Subcutaneous adipose tissue (tissue), 4 donors: ENCODE measurements around the gene FERD3L. TPM values are rescaled to one million over a fixed set of nuclear protein-coding genes. Genes with fewer than 3 reads are reported as not detected.

Source experiments
- total RNA-seq, 4 donors: library from RNA; depleted of rRNA; stranded (reverse); fragments of >200 nt; gene quantifications; one replicate each; pipeline ENCODE4 v1.1.0, GENCODE V29; 2016
- TF ChIP-seq, protein P1 (sequence below): fragments of 450-650 bp; IDR thresholded peaks from one replicate; pipeline ENCODE4 v1.5.1; 2016; ENCODE audit warnings: low read depth, mild to moderate bottlenecking, control low read depth, antibody characterized with exemption, moderate library complexity

FERD3L gene
- total RNA-seq, 4 donors from 2014 or later, result not detected

DNA sequence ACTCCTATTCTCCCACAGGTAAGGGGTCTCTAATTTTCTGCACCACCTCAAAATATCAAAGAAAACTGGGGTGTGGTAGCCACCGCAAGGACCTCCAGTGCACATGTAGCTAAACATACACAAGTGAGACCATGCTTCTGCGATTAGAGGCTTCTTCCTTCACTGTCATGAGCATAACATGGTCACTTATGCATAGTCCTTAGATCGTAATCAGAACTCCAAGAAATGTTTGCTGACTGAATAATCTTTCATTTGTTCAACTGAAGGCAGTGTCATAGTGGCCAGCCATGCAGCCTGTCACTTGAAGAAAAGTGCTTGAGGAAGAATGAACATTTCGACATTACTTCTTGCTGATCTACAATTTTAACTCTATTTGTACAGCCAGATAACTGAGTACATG is 42.3 kb downstream of the FERD3L start:
- TF ChIP-seq, protein P1, sequence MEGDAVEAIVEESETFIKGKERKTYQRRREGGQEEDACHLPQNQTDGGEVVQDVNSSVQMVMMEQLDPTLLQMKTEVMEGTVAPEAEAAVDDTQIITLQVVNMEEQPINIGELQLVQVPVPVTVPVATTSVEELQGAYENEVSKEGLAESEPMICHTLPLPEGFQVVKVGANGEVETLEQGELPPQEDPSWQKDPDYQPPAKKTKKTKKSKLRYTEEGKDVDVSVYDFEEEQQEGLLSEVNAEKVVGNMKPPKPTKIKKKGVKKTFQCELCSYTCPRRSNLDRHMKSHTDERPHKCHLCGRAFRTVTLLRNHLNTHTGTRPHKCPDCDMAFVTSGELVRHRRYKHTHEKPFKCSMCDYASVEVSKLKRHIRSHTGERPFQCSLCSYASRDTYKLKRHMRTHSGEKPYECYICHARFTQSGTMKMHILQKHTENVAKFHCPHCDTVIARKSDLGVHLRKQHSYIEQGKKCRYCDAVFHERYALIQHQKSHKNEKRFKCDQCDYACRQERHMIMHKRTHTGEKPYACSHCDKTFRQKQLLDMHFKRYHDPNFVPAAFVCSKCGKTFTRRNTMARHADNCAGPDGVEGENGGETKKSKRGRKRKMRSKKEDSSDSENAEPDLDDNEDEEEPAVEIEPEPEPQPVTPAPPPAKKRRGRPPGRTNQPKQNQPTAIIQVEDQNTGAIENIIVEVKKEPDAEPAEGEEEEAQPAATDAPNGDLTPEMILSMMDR, result no peak

DNA sequence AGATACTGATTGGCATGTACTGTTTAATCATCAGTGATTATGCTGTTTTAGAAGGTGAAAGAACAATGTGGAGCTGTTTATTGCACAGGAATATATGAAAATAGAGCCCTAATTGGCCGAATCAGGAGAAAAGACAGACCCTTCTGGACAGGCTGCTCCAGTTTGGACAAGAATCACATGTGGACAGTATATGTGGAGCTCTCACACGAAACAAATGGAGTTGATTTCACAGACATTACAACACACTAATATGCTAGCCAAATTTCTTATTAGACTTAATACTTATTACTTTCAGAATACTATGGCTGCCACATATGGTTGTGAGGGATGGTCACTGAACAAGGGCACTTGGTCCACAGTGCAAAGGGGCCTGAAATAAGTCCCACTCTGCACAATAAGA is 43.3 kb downstream of the FERD3L start:
- TF ChIP-seq, protein P1, result no peak

DNA sequence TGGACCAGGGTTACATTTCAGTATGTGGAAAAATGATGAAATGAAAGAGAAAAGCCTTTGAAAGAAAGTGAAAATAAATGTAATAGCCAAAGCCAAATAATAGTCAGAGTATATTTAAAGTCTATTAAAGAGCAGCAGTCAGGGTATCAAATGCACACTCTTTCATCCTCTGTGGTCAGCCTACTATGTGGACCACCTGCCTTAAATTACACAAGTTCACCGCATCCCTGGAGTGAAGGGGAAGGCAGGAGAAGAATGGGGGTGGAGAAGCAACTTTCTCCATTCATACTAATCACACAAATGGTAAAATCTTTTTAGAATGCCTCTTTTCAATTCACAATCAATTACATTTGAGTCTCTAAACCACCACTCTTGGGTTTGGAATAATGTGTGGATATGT is 43.7 kb downstream of the FERD3L start:
- TF ChIP-seq, protein P1, result no peak

DNA sequence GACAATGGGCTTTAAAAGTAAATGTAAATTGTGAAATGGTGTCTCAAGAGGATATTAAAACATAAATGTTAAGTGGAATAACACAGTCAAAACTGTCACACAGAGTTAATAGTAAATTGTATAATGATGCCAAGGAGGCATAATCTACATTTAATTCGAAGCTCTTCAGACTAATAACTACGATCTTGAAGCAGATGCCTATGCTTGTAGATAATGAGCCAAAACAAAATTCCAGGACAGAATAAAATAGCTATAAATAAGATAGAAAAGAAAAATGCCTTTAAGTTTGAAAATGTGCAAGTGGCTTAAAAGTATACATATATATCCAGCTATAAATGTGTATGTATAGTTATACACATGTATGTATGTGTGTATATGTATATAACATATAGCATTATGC is 45.3 kb downstream of the FERD3L start:
- TF ChIP-seq, protein P1, result no peak

DNA sequence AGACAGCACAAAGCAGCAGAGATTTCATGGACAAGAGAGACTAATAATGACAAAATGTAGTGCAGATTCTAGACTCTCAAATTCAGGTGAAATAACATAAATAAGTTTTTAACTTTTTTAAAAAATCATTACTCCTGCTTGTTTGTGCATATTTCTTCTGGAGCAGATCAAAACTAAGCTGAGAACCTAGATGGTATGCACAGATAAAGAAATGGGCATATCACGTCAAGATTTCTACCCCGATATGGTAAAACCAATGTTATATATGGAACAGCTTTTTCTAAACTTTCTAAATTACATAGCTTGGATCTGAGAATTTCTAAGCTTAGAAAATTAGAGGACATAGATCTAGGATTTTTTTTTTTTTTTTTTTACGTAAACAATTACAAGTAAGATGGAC is 46.0 kb downstream of the FERD3L start:
- TF ChIP-seq, protein P1, result no peak

DNA sequence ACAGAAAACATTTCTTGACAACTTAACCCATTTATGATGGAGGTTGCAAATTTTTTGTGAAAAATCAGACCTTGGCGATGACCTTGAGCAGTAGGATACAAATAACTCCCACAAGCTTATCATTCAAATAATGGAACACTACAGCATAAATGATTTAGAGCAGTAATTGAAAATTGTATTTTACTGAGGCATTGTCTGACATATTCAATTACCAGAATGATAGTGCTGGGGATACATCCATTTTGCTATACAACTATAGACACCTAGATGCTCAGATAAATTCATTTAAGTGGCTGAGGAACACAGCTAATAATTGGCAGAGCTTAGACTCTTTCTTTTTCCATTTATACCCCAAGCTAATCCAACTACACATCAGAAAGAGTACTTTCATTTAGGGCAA is 46.7 kb downstream of the FERD3L start:
- TF ChIP-seq, protein P1, result no peak

DNA sequence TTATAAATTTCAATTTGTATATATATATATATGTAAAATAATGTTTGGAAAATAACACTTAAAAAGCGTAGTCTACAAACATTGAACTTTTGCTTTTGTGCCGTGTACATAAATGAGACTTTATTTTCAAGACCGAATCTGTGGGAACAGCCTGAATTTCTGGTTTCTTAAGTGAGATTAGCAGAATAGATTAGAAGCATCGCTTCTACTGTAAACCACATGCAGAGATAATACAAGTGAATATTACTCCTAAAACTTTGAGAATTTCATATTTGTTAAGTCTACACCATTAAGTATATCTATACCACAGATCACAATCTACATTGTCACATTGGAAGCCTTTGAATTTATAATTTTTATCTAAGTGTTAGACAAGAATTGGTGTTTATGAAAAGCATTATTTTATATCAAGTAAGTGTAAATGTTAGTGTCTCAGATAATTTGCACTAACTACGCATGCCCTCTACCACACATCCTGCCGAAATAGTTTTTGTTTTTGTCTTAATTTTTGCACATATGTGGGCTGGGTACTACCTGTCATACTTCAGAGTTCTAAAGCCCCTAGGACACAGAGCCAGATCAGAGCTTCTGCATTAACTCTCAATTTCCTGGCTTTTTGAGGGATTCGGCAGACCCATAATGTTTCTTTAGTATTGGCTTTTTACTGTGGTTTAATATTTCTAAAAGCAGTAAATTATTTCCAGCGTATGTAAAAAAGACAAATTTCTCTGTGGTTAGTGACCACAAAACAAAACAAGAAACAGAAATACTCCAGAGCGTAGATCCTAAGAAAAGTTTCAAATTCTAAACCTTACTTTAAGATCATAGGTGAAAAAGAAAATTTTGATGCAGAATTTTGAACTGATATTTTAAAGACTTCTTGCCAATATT is 47.8 kb downstream of the FERD3L start:
- TF ChIP-seq, protein P1, result no peak
